Activated T-cell treated with anti-CD3 and anti-CD28 coated beads, Interleukin-2, amount 50 U/mL, for 24 hours (primary cell): ENCODE measurements around the gene MYRIP.
"Not testable (repeated sequence)": the region's sequence is repeated elsewhere in the genome, so short reads cannot be mapped to it uniquely, and the experiment has no call there.

Experiments
- DNase-seq: peaks from one replicate; pipeline ENCODE4 v3.0.0-alpha.2; 2020
- H3K27ac Mint-ChIP-seq: 2 replicates; pipeline ENCODE4 v1.8.0; 2020; ENCODE audit warnings: mild to moderate bottlenecking, mixed read lengths
- H3K27me3 Mint-ChIP-seq: 2 replicates; pipeline ENCODE4 v1.8.0; 2020; ENCODE audit warnings: mixed read lengths
- H3K36me3 Mint-ChIP-seq: 2 replicates; pipeline ENCODE4 v1.8.0; 2020; ENCODE audit warnings: low read depth, mixed read lengths
- H3K4me1 Mint-ChIP-seq: 2 replicates; pipeline ENCODE4 v1.8.0; 2020; ENCODE audit warnings: low read depth, mixed read lengths
- H3K4me3 Mint-ChIP-seq: 2 replicates; pipeline ENCODE4 v1.8.0; 2020; ENCODE audit warnings: mild to moderate bottlenecking, moderate library complexity, mixed read lengths
- H3K9me3 Mint-ChIP-seq: 2 replicates; pipeline ENCODE4 v1.8.0; 2020; ENCODE audit warnings: mixed read lengths

MYRIP gene

DNA sequence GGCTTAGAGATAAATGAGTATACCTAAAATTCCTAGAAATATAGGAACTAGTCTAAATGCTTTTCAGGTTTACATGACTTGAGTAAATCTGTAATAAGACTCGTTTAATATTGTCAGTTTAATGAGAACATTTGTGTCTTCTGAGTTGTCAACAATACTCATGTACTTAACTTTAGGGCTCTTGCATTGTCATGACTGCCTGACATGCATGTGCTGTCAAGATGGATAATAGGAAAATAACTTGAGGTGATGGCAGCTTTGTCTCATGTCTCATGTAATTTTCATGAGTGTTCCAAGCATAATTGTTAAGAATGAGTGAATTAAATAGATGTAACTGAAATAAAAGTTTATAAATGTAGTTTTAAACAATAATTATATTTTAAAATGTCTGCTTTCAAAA is 455.0 kb downstream of the MYRIP start:
- no peak overlapping the region for H3K27ac Mint-ChIP-seq

GRCh38 chr3:40265181-40265580 is 455.8 kb downstream of the MYRIP start:
- no peak overlapping the region for H3K4me3 Mint-ChIP-seq

More for the DNA sequence above, 455.0 kb downstream of the MYRIP start:
- Mint-ChIP-seq H3K9me3 (no peaks in the 10 kb centered on the region), H3K36me3 (no peaks in the 10 kb centered on the region), H3K4me1 (no peaks in the 10 kb centered on the region), H3K27me3 (no peaks in the 10 kb centered on the region), H3K4me3 (no peak overlapping the region)
- no peak for DNase-seq

DNA sequence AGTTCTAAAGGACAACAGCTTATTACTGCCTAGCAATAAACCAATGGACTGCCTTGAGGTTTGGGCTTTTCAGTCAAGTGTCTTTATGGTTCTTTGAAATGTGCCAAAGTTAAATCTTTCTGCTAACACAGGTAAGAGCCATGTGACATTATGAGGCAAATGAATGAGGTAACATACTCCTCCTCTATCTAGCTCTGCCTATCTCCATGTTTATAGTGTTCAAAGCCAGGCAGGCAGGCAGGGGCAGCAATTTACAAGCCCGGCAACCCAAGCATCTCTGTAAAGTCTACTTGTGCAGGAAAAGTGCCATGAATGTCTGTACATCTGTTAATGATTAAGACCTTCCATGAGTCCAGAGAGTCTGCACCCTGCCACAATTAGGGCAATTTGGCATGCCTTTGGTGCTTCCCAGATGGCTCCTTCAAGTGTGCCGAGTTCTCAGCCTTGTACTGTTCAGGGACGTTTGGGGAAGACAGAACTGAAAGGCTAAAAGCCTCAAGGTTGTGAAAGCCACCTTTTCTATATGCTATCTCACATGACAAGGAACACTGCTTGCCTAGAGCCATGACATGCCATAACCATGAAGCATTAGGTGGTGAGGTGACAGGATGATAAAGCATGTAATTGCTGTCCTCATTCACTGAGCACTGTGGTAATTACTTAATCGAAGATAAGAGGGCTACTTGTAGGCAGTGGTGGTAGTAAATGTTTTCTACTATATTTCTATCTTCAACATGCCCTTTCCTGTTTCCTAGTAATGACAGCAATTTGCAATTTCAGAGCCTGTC is 458.7 kb downstream of the MYRIP start:
- no peak for DNase-seq
- Mint-ChIP-seq H3K27ac (no peak overlapping the region), H3K9me3 (peaks cover 4% of the 10 kb centered on the region), H3K4me3 (no peak overlapping the region), H3K4me1 (no peaks in the 10 kb centered on the region), H3K36me3 (no peaks in the 10 kb centered on the region), H3K27me3 (no peaks in the 10 kb centered on the region)

More at GRCh38 chr3:40265181-40265580, 455.8 kb downstream of the MYRIP start:
- Mint-ChIP-seq H3K27ac (no peak overlapping the region), H3K4me1 (no peaks in the 10 kb centered on the region), H3K36me3 (no peaks in the 10 kb centered on the region), H3K9me3 (peaks cover 2% of the 10 kb centered on the region), H3K27me3 (no peaks in the 10 kb centered on the region)
- DNase-seq = no peak

DNA sequence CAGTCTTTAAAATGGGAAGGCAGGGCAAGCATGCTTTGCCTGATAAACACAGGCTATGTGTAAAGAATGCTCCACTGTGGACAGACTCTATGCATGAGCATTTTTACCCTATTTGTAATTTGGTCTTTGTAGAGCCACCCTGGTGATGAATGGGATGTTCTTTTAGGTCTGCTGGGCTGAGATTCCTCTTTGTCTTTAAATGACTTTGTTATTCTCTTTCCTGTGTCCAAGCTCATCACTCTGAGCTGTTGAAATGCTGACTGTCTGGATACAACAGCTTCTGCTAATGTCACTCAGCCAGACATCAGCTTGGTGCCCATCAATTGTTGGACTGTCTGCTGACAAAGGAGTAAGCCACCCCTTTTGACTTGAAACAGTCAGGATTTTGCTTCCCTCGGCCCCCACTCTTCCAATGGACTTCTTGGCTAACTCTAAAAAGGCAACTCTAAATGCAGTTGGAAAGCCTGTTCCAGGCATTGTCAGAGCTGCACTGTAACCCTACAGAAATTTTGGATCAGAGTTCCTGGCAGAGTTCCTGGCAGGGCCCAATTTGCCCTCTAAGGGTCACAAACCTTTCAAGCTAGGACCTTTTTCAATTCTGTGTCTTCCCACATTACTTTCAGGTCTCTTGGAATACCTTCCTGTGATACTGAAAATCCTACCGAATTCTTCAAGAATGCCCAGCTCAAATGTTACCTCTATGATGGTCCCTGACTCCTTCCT is 459.6 kb downstream of the MYRIP start:
- Mint-ChIP-seq H3K27me3 (no peaks in the 10 kb centered on the region), H3K9me3 (peaks cover 4% of the 10 kb centered on the region), H3K4me3 (no peak overlapping the region), H3K4me1 (no peaks in the 10 kb centered on the region), H3K27ac (no peak overlapping the region), H3K36me3 (no peaks in the 10 kb centered on the region)
- DNase-seq = no peak

GRCh38 chr3:40278791-40279190 is 469.4 kb downstream of the MYRIP start:
- no peak for DNase-seq
- Mint-ChIP-seq H3K27ac (no peak overlapping the region), H3K27me3 (no peaks in the 10 kb centered on the region), H3K4me1 (no peaks in the 10 kb centered on the region), H3K4me3 (no peak overlapping the region), H3K9me3 (no peaks in the 10 kb centered on the region), H3K36me3 (no peaks in the 10 kb centered on the region)

GRCh38 chr3:40281995-40282394 is 472.6 kb downstream of the MYRIP start:
- Mint-ChIP-seq H3K9me3 (peaks cover 3% of the 10 kb centered on the region), H3K4me1 (no peaks in the 10 kb centered on the region), H3K27ac (no peak overlapping the region), H3K27me3 (no peaks in the 10 kb centered on the region), H3K36me3 (no peaks in the 10 kb centered on the region), H3K4me3 (no peak overlapping the region)
- no peak for DNase-seq

GRCh38 chr3:40283057-40283456 is 473.6 kb downstream of the MYRIP start:
- not testable (repeated sequence) for H3K9me3 Mint-ChIP-seq, H3K4me3 Mint-ChIP-seq, H3K27ac Mint-ChIP-seq, H3K4me1 Mint-ChIP-seq, H3K27me3 Mint-ChIP-seq, DNase-seq, H3K36me3 Mint-ChIP-seq

- H3K4me3 Mint-ChIP-seq = no peak overlapping the region
- H3K36me3 Mint-ChIP-seq = peaks cover 21% of the 10 kb centered on the region
- H3K4me1 Mint-ChIP-seq = peaks cover 3% of the 10 kb centered on the region
- peaks cover 3% of the 10 kb centered on the region for H3K9me3 Mint-ChIP-seq
- no peaks in the 10 kb centered on the region for H3K27me3 Mint-ChIP-seq
- DNase-seq = no peak
- H3K27ac Mint-ChIP-seq = no peak overlapping the region
These were observed 477.8 kb downstream of the MYRIP start for GRCh38 chr3:40287248-40287647.

GRCh38 chr3:40290396-40290795 is 481.0 kb downstream of the MYRIP start:
- H3K9me3 Mint-ChIP-seq = peaks cover under 1% of the 10 kb centered on the region
- peaks cover 32% of the 10 kb centered on the region for H3K36me3 Mint-ChIP-seq
- no peak overlapping the region for H3K27ac Mint-ChIP-seq
- H3K4me3 Mint-ChIP-seq = no peak overlapping the region
- H3K4me1 Mint-ChIP-seq = peaks cover 3% of the 10 kb centered on the region
- no peaks in the 10 kb centered on the region for H3K27me3 Mint-ChIP-seq
- DNase-seq = no peak

DNA sequence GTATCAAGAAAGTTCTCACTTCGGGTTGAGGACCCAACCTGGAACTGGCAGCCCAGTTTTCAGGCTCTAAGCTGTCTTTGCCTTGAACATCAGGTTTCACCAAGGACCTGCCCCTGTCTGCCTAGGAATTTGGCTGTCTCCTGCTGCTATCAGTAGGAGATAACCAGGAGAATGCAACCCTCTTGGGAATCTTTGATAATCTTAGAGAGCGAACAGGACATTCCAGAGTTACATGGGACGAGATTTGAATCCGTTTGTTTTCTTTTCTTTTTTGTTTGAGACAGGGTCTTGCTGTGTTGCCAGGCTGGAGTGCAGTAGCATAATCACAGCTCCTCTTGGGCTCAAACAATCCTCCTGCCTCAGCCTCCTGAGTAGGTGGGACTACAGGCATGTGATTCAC is 482.1 kb downstream of the MYRIP start:
- Mint-ChIP-seq H3K4me1 (peaks cover 3% of the 10 kb centered on the region), H3K36me3 (peaks cover 36% of the 10 kb centered on the region), H3K27ac (no peak overlapping the region), H3K4me3 (no peak overlapping the region), H3K27me3 (no peaks in the 10 kb centered on the region), H3K9me3 (no peaks in the 10 kb centered on the region)
- DNase-seq = no peak

DNA sequence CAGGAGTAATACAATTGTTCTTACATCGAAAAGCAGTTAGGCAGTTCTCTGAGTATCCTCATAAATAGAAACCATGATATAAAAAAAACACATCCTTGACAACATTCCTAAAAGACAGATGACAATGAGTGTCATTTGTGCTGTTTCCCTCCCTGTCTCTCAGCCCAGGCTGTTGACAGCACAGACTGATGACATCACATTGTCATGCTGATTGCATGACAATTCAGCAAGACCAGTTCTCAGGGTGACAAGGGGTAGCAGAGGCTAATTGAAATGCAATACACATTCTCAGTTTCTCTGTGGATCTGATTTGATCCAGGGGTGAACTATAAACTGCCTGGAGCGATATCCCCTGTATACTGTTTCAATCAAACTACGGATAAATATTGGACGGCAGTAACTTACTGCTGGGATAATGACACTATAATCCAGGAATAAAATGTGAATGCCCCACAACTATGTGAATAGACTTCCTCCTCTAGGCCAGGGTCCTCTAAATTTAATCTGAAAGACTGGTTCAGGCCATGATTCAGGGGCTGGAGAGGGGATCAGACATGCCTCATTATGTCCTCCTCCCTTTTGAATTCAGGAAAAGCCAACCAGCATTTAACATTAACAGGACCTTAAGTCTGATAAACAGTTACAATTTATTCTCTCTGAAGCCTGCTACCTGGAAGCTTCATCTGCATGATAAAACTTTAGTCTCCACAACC is 483.4 kb downstream of the MYRIP start:
- no peak for DNase-seq
- Mint-ChIP-seq H3K4me1 (peaks cover 3% of the 10 kb centered on the region), H3K27me3 (no peaks in the 10 kb centered on the region), H3K27ac (no peak overlapping the region), H3K9me3 (no peaks in the 10 kb centered on the region), H3K36me3 (peaks cover 42% of the 10 kb centered on the region), H3K4me3 (no peak overlapping the region)

DNA sequence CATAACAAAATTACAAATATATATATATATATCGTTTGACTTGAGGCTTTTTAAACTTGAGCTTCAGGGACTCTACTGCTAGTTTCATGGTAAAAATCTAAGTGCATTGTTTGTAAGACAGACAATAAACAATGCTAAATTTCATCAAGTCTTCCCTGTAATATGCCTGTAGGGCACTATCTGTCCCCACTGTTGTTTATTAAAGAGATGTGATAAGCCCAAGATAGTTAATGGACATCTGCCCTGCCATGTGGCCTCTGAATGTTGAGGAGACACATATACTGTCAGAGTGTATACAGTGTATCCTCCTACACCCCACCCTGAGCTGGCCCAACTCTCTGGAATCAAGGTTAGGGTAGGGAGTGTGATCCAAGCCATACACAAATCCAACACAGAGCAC is 485.0 kb downstream of the MYRIP start:
- H3K27me3 Mint-ChIP-seq = no peaks in the 10 kb centered on the region
- no peaks in the 10 kb centered on the region for H3K9me3 Mint-ChIP-seq
- H3K27ac Mint-ChIP-seq = no peak overlapping the region
- H3K36me3 Mint-ChIP-seq = peaks cover 47% of the 10 kb centered on the region
- peaks cover 3% of the 10 kb centered on the region for H3K4me1 Mint-ChIP-seq
- H3K4me3 Mint-ChIP-seq = no peak overlapping the region
- no peak for DNase-seq

GRCh38 chr3:40298075-40298474 is 488.7 kb downstream of the MYRIP start:
- Mint-ChIP-seq H3K27ac (no peak overlapping the region), H3K4me1 (no peaks in the 10 kb centered on the region), H3K4me3 (no peak overlapping the region), H3K27me3 (no peaks in the 10 kb centered on the region), H3K36me3 (peaks cover 41% of the 10 kb centered on the region), H3K9me3 (no peaks in the 10 kb centered on the region)
- DNase-seq = no peak

GRCh38 chr3:40299130-40299720 is 489.8 kb downstream of the MYRIP start:
- Mint-ChIP-seq H3K4me3 (no peak overlapping the region), H3K36me3 (peaks cover 37% of the 10 kb centered on the region), H3K27me3 (no peaks in the 10 kb centered on the region), H3K4me1 (no peaks in the 10 kb centered on the region), H3K27ac (no peak overlapping the region), H3K9me3 (no peaks in the 10 kb centered on the region)
- no peak for DNase-seq
